Loucy (cell line): Measurements from ENCODE around the gene PLAU.

Experiments used
- EZH2phosphoT487 ChIP-seq: fragments of 200-600 bp; IDR thresholded peaks from 2 replicates; pipeline ENCODE4 v1.6.1; 2018; ENCODE audit warnings: antibody characterized with exemption, mild to moderate bottlenecking, moderate library complexity, borderline replicate concordance
- TF ChIP-seq, protein P1 (sequence below): fragments of 200-600 bp; sonication (generic); conservative IDR thresholded peaks from 2 replicates; pipeline ENCODE4 v1.5.1; 2014; ENCODE audit warnings: mild to moderate bottlenecking, antibody characterized with exemption, low read length

GRCh38 chr10:73909540-73910115 is 1.3 kb upstream of the PLAU start:
- TF ChIP-seq, protein P1, sequence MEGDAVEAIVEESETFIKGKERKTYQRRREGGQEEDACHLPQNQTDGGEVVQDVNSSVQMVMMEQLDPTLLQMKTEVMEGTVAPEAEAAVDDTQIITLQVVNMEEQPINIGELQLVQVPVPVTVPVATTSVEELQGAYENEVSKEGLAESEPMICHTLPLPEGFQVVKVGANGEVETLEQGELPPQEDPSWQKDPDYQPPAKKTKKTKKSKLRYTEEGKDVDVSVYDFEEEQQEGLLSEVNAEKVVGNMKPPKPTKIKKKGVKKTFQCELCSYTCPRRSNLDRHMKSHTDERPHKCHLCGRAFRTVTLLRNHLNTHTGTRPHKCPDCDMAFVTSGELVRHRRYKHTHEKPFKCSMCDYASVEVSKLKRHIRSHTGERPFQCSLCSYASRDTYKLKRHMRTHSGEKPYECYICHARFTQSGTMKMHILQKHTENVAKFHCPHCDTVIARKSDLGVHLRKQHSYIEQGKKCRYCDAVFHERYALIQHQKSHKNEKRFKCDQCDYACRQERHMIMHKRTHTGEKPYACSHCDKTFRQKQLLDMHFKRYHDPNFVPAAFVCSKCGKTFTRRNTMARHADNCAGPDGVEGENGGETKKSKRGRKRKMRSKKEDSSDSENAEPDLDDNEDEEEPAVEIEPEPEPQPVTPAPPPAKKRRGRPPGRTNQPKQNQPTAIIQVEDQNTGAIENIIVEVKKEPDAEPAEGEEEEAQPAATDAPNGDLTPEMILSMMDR = no peak
- TF ChIP-seq EZH2phosphoT487 = no peak
